NCI-H187 (cell line): ENCODE results near the gene DUOXA1.

ENCODE experiments used
- DNase-seq, 2 experiments: peaks; one replicate each; lab custom pipeline; 2025; lab: John Stamatoyannopoulos, UW

Gene DUOXA1

GRCh38 chr15:45131510-45131909 is 1.8 kb upstream of the DUOXA1 start:
- no peak for DNase-seq

- DNase-seq = no peak
These were observed 767 bp upstream of the DUOXA1 start for GRCh38 chr15:45130291-45131000.

- DNase-seq = no peak
These were observed 574 bp downstream of the DUOXA1 start for GRCh38 chr15:45128971-45129639.

- DNase-seq = no peak
These were observed 3.0 kb downstream of the DUOXA1 start for GRCh38 chr15:45126535-45127158.

- no peak for DNase-seq
These were observed 6.3 kb downstream of the DUOXA1 start for GRCh38 chr15:45123397-45123796.

- no peak for DNase-seq
These were observed 7.0 kb downstream of the DUOXA1 start for GRCh38 chr15:45122719-45123118.

GRCh38 chr15:45121706-45122417 is 7.8 kb downstream of the DUOXA1 start:
- DNase-seq = no peak

GRCh38 chr15:45121020-45121419 is 8.7 kb downstream of the DUOXA1 start:
- DNase-seq = no peak

- DNase-seq = no peak
These were observed 9.4 kb downstream of the DUOXA1 start for GRCh38 chr15:45120081-45120972.

GRCh38 chr15:45118996-45119395 is 10.7 kb downstream of the DUOXA1 start:
- no peak for DNase-seq

GRCh38 chr15:45118131-45118588 is 11.5 kb downstream of the DUOXA1 start:
- DNase-seq = peak; percentile 54 to 66

GRCh38 chr15:45117308-45118130 is 12.2 kb downstream of the DUOXA1 start:
- DNase-seq = no peak

GRCh38 chr15:45116482-45117307 is 13.0 kb downstream of the DUOXA1 start:
- no peak for DNase-seq

GRCh38 chr15:45116006-45116481 is 13.6 kb downstream of the DUOXA1 start:
- DNase-seq = no peak

- no peak for DNase-seq
These were observed 14.3 kb downstream of the DUOXA1 start for GRCh38 chr15:45115312-45115820.

- no peak for DNase-seq
These were observed 15.0 kb downstream of the DUOXA1 start for GRCh38 chr15:45114751-45115085.

GRCh38 chr15:45114076-45114750 is 15.5 kb downstream of the DUOXA1 start, which contains the start of the genes DUOX2 and DUOXA2:
Gene DUOX2 (minus strand): TSS chr15:45114172. CDS start chr15:45113411, 761 bp downstream.
Gene DUOXA2 (plus strand): TSS chr15:45114326. CDS start chr15:45114606, 280 bp downstream.
- DNase-seq = no peak

- no peak for DNase-seq
These were observed 16.2 kb downstream of the DUOXA1 start for GRCh38 chr15:45113380-45113990.
